ENCODE results near the gene IDH3A.

- no peak for TF ChIP-seq POLR2AphosphoS5 (IDR thresholded peaks at IDR 0.05; ENCODE audit: low read depth, low read length)
- TF ChIP-seq TAF1 (IDR thresholded peaks at IDR 0.05; ENCODE audit: low read depth, low read length), result no peak
- TF ChIP-seq POLR2A (IDR thresholded peaks at IDR 0.05; ENCODE audit: low read depth, low read length), result no peak
- no peak for TF ChIP-seq PAX5 (IDR thresholded peaks at IDR 0.05; ENCODE audit: insufficient read depth, low read length, severe bottlenecking)
- no peak for TF ChIP-seq POU2F2 (IDR thresholded peaks at IDR 0.05; ENCODE audit: low read depth, low read length)
- no peak for TF ChIP-seq SPI1 (IDR thresholded peaks at IDR 0.05; ENCODE audit: low read depth, low read length)
Measured at GRCh38 chr15:78201281-78202190, 52.4 kb downstream of the IDH3A start.
